GM21619 (cell line): ENCODE results near the gene PSMG4.

Experiments used
- ATAC-seq: cut with Tn5 transposase; IDR thresholded peaks from one replicate; pipeline ENCODE4 v1.9.1; 2021; ENCODE audit not compliant: unreplicated experiment

The PSMG4 gene

DNA sequence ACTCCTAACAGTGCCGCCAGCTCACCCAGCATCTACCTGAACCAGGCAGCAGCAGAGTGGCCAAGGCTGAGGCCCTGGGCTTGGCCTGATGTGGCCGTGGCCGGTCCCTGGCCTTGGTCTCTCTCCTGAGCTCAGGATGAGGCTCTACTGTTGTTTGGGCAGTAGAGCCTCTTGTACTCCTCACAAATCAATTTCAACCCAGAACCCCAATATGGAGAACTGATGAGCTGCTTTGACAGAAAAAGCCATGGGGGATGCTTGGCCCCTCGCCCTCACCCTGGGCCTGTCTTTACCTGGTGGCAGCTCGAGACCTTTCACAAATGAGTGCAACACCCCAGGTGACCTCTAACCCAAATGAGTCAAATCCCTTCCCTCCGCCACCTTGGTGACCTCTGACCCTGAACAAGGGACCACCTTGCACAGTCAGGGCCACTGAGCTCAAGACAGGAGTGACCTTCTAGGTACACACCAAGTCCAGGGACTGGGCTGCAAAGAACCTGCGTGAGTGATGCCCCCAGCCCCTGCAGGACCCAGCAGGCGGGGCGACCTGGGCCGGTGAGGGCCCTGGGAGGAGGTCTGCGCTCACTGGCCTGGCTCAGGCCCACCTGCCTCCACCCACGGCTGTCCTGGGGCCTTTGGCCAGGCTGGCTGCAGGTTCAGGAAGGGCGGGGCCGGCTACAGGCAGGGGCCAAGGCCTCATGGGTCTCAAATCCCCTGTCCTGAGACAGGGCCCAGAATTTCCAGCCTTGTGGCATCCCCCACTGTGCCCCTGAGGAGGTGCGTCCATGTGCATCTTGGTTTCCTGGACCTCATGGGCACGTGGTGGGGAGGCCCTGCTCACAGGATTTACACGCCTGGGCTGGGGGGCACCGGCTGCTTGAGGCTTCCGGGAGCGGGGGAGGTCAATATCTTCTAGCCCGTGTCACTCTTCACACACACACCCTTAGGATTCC is 30.2 kb downstream of the PSMG4 start:
- ATAC-seq: no peak

DNA sequence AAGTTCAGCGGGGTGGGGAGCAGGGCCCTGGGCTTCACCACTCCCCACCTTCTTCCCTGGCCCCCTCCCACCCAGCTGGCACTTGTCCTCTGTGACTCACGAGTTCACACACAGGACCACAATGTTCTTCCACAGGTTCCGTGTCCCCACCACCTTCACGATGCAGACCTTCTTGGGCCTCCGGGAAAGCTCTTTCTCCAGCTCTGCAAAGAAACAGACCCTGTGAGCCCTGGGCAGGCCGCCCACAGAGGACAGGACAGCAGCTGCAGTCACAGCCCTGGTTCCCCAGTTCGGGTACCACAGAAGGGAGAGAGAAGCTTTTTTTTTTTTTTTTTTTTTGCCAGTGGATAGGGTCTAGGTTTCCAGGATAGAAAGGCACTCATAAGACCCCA is 30.9 kb downstream of the PSMG4 start:
- ATAC-seq: no peak

DNA sequence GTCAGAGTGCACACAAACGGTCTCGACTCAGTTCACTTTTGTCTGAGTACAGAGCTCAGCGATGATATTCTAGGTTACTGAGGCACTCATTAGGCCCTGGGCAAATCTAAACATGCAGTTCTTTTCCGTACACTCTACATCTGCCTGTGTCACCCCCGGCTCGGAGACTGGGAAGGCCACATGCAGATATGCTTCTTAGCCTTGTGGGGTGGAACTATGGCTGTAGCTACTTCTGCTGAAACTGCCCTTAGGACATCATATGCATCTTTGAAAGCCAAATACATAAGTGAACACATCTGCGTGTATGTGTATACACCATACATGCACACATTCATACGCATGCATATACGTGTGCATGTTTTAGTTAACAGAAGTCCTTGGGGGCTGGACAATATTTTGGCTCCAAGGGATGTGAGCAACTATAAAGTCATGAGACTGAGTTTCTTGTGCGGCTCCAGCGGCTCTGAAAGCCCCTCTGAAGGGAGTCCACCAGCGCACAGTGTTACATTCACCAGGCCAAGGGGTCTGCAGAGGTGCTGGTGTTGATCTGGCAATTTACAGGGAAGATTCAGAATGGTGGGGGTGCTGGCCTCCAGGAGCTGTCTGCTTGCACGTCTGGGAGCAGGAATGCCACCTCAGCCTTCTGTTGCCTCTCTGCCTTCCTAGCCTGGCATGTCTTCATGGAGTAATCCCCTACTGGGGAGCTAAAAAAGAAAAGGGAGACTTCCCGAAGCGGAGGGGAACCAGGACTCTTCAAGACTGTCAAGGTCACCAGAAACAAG is 31.6 kb downstream of the PSMG4 start:
- no peak for ATAC-seq

DNA sequence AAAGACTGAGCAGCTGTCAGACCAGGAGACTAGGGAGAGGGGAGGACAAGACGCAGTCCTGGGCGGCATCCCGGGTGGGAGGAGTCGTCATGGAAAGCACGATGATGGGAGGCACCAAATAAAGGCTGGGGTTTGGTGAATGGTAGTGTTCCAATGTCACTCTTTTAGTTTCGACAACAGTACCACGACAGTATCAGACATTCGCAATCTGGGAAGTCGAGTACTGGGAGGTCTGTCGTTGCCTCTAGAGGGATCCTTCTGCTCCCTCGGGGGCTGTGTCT is 32.1 kb downstream of the PSMG4 start:
- ATAC-seq: no peak

DNA sequence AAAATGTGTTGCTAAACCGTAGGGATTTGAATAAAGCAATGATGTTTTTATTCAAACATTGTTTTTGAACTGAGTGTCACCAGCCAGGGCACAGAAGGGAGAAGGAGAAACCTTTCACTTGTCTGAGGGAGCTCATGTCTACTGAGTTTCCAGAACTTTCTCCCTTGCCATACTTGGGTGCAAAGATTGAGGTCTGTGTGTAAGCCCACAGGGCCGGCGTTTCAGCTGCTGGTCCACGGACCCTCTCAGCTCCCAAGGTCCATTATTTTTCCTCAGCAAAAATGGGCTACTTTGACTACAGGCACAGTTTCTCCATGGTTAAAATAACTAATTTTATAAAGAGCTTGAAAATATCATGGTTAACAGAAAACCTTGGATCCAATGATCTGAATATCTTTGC is 32.6 kb downstream of the PSMG4 start:
- no peak for ATAC-seq

DNA sequence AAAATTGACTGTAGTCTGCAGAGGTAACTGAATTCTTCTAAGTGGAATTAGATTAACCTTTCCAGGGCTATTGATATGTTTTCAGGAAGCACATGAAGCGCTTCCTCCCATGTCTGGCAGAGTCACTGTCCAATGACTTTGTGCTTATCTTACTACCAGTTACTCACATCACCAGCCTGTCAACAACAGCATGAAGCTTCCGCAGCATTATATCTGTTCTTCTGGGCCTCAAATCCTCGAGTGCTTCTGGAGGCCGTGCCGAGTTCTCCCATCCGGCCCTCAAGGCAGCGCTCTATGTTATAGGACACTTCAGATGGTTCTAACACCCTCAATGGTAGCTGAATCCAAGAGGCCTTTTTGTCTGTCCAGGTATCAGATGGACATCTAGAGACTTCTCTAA is 33.2 kb downstream of the PSMG4 start:
- no peak for ATAC-seq

DNA sequence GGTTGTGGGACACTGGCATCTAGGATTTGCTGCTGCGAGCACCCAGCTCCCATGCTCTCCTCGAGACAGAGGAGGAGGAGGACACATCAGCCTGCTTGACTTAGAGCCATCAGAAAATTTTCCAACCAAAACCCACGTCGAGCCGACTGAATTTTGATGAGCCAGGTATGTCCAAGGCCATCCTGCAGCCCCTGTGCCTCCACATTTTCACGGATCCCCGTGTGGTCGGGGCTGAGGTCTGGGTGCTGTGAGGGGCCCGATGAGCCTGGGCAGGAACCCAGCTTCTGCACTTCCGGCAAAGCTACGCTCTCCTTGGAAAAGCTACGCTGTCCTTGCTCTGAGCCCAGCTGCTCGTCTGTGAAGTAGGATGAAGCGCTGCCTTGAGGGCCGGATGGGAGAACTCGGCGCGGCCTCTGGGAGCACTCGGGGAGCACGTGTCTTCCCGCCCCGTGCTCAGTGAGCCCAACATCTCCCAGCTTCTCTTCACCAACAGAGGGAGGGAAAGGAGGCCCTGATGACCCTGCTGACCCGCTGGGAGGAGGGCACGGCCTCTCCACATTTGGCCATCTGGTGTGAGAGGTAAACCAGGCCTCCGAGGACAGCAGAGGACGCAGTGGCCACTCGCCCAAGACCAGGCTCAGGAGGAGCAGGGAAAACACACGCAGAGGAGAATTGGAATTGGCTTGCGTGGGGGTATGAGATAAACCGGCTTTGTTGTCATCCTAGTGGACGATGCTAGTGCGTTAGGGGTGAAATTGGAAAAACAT is 33.9 kb downstream of the PSMG4 start:
- no peak for ATAC-seq

DNA sequence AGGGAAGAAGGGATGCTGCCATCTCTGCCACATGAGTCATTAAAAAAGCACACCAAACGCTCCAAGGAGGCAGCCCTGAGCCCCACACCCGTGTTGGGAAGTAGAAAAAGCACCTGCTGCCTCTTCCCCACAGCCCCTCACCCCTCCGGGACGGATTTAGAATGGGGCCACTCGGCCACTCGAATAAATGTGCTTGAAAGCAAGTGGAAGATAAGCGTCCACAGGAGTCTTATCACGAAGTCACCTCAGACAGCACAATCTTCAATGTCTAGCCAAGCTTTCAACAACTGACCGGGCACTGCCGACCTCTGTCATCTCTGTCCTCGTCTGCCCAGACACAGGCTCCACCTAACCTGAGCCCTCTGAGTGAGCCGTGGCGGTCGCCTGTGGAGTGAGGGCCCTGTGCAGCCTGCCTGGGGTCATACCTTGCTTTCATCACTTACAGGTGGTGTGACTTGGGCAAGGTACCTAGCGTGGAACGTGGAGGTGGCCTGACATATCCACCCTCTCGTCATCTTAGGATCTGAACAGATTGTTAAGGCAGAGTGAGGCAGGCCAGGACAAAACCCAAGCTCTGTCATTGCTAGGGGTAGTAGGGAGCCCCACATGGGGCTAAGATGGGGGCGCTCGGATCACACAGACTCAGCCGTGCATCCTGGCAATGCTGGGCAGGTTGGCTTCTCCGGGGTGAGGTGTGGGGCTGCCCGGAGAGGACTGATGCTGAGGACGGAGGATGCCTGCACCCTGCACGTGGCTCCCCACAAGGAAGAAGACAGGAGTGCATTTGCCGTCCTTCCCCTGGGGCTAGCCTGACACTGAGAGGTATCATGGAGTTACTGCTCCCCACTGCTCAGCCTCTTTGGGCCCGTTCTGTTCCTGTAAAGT is 34.8 kb downstream of the PSMG4 start:
- ATAC-seq: no peak

DNA sequence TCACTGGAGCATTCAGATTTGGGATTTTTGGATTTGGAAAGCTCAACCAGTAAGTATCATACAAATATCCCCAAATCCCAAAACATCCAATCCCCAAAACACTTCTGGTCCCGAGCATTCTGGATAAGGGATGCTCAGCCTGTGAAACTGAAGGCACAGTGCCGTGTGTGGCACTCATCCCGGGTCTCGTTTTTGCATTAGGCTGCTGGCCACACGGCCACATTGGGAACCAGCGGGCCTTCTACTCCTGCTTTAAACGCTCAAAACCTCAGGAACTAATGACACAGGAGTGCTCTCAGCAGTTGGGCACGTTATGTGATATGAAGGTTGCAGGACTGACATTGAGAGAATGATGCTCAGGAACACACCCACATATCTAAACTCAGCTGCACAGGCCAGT is 35.6 kb downstream of the PSMG4 start:
- no peak for ATAC-seq

DNA sequence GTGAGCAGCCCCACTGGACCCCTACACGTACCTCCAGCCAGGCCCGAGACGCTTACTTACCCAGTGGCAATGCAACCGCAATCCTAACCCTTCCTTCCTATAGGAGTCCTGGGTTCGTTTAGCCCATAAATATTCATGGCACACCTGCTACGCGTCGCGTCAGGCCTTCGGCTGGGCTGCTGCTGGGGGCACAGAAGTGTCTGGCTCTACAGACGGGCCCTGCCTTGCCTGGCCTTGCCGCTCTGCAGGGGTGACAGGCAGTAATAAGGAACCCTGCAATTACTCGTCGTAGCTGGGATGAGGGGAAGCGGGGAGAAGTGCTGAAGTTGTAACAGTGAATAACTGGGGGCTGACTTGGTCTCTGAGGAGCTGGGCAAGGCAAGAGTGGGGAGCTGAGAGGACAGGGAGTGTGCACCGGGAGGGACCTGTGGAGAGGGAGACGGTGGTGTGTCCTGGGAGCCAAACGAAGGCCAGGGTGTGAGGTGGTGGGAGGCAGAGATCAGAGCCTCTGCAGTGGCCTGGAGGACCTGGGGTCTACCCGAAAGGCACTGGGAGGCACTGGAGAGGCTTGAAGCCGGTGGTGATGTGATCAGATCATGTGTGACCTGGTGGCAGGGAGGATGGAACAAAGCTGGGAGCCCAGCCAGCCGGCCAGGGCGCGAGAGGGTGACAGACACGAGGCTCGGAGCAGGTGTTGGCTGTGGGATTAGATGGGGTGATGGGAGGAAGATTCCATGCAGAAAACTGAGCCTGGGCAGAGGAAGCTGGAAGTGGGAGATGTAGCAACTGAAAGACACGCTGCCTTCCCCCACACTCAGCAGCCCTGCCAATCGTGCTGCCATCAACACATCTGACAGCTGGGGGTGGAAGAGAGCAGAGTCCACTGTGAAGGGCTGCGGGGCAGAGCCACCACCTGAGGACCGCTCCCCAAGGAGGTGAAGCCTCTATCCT is 36.4 kb downstream of the PSMG4 start:
- ATAC-seq: no peak

DNA sequence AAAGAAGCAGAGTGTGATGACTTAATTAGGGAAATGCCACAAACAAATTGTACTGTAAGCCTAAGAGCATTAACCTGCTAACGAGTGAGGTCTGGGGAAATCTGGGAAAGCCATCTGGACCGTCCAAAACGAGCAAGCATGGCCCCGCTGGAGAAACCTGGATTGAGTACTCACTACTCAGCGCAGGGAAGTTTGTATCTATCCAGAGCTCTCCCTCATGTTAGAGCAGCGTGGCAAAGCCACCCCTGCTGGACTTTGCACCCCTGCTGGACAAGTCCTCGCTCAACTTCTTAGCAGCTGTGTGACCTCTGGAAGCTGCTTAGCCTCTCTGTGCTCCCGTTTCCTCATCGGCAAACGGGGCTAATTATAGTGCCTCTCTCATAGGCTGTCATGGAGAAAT is 37.3 kb downstream of the PSMG4 start:
- no peak for ATAC-seq

DNA sequence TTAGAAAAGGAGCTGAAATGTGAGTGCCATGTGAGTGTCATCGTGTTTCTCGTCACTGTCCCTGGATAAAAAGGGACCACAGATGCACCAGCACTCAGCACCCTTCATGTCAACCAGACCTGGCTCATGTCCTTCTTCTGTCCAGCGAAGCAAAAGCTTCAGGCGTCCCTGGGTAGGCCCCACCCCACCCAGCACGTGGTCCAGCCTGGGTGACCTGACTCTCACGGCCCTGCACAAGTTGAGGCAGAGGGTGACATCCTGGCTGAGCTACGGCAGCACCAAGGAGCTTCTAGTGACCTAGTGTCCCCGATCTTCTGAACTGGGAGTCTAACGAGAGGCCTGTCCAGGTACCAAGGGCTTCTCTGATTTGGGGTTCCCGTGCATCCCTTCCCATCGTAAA is 37.8 kb downstream of the PSMG4 start:
- no peak for ATAC-seq

DNA sequence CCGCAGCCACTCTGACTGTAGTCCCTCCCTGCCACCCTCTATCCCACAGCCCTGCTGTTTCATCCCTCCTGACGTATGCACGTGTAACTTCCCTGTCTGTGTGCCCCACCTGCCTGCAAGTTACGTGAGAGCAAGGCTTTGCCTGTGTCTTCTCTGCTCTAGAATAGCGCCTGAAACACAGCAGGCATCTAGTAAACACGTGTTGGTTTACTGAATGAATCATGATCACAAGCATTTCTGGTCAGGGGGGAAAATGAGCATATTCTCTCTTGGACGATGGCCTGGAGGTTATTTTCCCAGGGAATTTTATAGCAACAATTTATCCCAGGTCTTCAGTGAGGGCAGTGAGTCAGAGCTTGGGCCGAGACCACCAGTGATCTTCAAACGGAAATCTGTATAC is 38.3 kb downstream of the PSMG4 start:
- no peak for ATAC-seq

DNA sequence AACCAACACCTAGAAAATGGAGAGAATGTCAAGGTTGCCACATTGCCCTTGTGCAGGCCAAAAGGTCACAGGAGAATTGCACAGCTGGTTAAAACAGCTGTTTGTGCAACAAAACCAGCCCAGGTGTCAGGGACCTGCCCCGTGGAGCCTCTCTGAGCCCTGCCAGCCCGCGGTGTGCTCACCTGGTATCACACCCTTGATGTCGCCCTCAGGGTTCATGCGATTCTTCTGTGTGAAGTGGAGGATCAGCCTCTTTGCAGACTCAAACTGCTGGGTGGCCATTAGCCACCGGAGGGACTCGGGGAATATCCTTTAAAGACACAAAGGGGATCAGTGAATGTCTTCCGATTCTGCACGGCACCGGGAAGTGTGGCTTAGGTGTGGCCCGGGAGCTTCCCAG is 39.2 kb downstream of the PSMG4 start:
- no peak for ATAC-seq

DNA sequence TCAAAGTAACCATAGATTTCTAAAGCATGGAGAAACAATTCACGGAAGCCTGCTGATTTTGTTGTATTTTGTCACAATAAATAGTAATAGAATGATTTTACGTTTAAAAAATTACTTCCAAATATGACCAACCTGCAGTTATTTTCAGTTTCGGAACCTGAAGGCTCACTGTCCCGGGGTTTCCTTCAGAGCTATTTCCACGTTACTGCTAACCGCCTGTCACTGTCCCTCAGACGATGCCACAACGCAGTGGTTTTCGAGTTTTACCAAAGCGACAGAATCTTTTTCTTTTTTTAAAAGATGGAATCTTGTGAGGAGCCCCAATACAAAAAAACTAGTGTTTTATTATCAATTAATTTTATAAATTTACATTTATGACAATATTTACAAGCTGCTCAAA is 40.5 kb downstream of the PSMG4 start:
- ATAC-seq: no peak

DNA sequence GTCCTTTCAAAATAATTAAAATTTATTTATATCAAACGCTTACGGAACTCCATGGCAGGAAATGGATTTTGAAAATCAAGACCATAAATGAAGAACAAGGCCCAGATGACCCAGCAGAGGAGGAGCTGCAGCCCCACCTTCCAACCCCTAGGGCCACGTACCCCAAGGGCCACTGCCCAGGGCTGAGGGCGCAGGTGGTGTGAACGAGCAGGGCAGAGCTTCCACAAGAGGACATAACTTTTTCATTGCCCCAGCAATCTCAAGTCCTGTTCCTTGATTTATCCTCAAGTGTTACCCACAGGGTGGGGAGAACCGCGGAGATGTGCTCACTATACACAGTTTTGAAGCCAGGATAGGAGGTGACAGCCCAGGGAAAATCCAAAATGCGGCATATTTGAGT is 42.8 kb downstream of the PSMG4 start:
- no peak for ATAC-seq

DNA sequence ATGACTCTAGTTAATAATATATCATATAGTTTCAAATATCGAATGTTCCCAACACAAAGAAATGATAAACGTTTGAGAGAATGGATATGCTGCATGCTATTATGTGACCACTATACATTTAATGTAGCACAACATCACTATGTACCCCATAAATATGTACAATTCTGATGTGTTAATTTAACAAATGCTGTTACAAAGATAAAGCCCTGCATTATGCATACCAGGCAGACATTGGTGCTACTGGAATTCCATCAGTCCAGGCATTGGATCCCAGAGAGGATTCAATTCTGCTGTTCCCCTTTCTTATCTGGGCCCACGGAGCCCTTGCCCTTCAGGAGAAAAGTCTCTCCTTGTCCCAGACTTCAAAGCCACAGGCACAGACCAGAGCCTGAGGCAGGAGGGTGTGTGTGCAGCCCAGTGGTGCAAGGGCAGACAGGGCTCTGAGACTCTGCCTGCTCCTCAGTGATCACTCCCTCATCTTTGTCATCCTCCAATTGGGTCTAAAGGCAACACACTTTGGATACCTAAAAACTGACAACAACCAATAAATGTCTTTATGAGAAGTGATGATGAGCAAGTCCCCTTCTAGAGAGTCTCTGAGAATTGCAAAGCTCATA is 45.2 kb downstream of the PSMG4 start:
- ATAC-seq: no peak

DNA sequence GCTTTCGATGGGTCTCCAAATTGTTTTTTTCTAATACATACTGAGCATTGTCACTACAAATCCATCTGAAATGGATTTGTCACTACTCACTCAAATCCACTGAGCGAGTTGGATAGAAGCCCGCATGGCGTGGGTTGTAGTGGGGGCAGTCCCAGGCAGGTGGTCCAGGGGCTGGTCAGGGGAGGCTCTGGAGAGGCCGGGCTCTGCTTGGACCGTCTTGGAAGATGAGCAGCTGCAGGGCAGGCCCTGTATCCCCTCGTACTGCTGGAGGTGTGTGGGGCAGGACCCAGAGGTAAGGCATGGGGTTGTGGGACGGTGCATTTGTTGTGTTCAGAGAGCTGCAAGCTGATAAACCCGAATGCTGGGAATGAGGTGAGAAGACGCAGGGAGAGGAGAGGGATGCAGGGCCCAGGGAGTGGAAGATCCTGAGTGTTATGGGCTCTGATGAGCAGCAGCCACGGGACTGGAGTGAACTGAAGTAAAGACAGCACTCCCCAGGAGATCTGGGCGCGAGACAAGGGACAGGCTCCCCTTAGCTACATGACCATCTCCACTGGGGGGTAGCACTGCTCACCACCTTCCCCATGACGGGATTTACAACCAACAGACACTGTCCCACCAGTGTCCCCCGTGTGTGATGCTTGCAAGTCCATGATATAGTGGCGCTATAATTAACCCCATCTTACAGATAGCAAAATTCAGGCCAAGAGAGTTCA is 45.9 kb downstream of the PSMG4 start:
- ATAC-seq: no peak

DNA sequence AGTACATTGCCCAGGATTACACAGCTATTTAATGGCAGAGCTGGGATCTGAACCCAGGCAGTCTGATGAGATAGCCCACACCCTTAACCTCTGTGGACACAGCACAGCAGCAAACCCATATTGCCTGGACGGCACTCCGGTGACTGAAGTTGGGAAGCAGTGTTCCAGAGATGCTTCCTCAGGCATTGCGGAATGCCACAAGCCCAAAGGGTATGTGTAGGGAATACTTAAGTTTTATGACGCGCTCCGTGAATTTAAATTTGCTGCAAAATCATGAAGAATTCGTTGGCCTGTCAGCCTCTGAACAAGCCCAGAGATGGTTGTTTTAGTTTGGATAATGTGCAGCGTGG is 46.4 kb downstream of the PSMG4 start:
- ATAC-seq: no peak
